Activated T-cell treated with anti-CD3 and anti-CD28 coated beads, Interleukin-2, amount 50 U/mL, for 24 hours (primary cell): ENCODE results near the gene USP37.

ENCODE experiments used
- DNase-seq: peaks from one replicate; pipeline ENCODE4 v3.0.0-alpha.2; 2020
- H3K27ac Mint-ChIP-seq: 2 replicates; pipeline ENCODE4 v1.8.0; 2020; ENCODE audit warnings: mild to moderate bottlenecking, mixed read lengths
- H3K27me3 Mint-ChIP-seq: 2 replicates; pipeline ENCODE4 v1.8.0; 2020; ENCODE audit warnings: mixed read lengths
- H3K36me3 Mint-ChIP-seq: 2 replicates; pipeline ENCODE4 v1.8.0; 2020; ENCODE audit warnings: low read depth, mixed read lengths
- H3K4me1 Mint-ChIP-seq: 2 replicates; pipeline ENCODE4 v1.8.0; 2020; ENCODE audit warnings: low read depth, mixed read lengths
- H3K4me3 Mint-ChIP-seq: 2 replicates; pipeline ENCODE4 v1.8.0; 2020; ENCODE audit warnings: mild to moderate bottlenecking, moderate library complexity, mixed read lengths
- H3K9me3 Mint-ChIP-seq: 2 replicates; pipeline ENCODE4 v1.8.0; 2020; ENCODE audit warnings: mixed read lengths

The USP37 gene

DNA sequence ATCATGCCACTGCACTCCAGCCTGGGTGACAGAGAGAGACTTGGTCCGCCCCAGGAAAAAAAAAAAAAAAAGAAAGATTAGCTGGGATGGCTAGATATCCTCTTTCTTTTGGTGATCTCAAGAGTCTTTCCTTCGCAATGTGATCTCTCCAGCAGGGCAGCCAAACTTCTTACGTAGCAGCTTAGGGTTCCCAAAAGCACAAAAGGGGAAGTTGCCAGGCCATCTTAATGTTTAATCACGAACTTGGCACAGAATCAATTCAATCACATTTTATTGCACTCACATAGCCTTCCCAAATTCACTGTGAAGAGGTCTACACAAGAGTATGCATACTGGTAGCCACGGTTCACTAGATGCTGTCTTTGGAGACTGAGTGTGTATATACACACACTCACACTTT is 96.2 kb downstream of the USP37 start:
- H3K36me3 Mint-ChIP-seq: peaks cover 81% of the 10 kb centered on the region
- DNase-seq: no peak
- no peaks in the 10 kb centered on the region for H3K9me3 Mint-ChIP-seq
- no peak overlapping the region for H3K27ac Mint-ChIP-seq
- H3K27me3 Mint-ChIP-seq: no peaks in the 10 kb centered on the region
- no peak overlapping the region for H3K4me3 Mint-ChIP-seq
- peaks cover 4% of the 10 kb centered on the region for H3K4me1 Mint-ChIP-seq

DNA sequence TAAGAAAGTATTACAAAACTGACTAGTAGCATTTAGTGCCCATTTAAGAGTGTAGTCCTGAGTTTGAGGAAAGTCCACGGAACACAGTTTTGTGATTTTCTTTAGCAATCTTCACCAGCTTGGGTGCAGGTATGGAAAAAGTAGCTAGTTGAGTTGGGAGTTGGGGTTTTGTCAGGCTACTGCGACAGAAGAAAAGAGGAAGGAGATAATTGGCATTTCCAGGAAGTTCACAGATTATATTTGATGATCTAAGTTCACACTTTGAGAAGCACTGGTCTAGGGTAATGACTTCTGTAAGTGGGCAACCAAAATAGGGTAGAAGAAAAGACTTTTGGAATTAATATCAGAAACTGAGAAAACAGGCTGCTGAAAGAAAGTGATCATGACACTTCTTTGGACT is 97.1 kb downstream of the USP37 start:
- Mint-ChIP-seq H3K9me3 (no peaks in the 10 kb centered on the region), H3K27me3 (no peaks in the 10 kb centered on the region), H3K27ac (peak overlapping the region; percentile 34), H3K36me3 (peaks cover 76% of the 10 kb centered on the region), H3K4me3 (no peak overlapping the region), H3K4me1 (peaks cover 6% of the 10 kb centered on the region)
- DNase-seq: no peak

DNA sequence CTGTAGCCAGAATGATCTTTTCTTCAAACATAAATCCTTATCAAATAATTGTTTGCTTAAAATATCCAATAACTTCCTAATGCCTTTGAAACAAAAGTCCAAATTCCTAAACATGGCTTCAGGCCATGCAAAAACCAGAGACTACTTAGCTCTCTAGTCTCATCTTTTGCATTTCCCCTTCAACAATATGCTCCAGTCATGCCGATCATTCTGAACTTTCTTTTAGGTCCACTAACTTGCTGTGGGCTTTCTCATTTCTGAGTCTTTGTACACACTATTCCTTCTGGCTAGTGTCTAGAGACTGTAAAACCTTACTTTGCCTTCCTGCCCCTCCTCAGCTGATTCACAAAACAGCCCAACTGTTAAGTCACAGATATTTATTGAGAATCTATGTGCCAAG is 97.7 kb downstream of the USP37 start:
- Mint-ChIP-seq H3K27ac (peak overlapping the region; percentile 34), H3K9me3 (no peaks in the 10 kb centered on the region), H3K4me1 (peaks cover 6% of the 10 kb centered on the region), H3K27me3 (no peaks in the 10 kb centered on the region), H3K36me3 (peaks cover 79% of the 10 kb centered on the region), H3K4me3 (no peak overlapping the region)
- no peak for DNase-seq

DNA sequence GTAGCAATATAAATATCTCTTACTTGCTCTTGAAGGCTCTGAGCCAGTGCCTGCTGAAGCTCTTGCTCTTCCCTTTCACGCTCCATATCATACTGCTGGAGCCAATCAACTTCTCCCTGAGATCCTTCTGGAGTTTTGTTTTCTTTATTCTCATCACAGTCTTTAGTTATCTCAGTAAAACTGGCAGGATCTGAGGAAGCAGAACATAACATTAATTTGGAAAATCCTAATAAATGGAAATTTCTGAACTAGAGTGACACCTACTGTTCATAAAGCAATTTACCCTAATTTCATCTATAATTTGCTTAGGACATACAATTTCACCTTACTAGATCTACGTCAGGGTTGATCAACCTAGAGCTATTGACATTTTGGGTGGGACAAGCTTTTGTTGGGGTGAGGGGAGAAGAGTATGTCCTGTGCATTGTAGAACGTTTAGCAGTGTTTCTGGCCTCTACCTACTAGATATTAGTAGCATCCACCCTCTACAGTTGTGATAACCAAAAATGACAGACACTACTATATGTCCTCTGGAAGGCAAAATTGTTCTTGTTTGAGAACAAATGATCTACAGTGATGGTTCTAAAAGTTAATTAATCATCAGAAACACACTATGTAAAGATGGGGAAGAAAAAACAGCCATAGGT is 102.0 kb downstream of the USP37 start:
- H3K36me3 Mint-ChIP-seq: peaks cover 72% of the 10 kb centered on the region
- no peaks in the 10 kb centered on the region for H3K9me3 Mint-ChIP-seq
- H3K4me1 Mint-ChIP-seq: peaks cover 4% of the 10 kb centered on the region
- DNase-seq: no peak
- H3K27me3 Mint-ChIP-seq: no peaks in the 10 kb centered on the region
- no peak overlapping the region for H3K4me3 Mint-ChIP-seq
- no peak overlapping the region for H3K27ac Mint-ChIP-seq

DNA sequence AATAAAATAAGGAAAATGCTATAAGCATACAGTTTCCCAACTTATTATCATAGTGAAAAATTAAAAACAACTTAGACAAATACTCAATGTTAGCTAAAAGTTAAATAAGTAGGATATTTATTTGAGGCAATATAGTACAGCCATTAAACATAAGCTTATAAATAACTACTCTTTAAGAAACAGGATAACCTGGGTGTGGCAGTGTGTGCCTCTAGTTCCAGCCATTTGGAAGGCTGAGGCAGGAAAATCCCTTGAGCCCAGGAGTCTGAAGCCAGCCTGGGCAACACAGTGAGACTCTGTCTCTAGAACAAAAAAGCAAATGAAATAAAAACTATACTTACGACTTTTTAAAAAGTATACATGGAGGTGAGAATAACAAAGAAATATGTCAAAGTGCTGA is 109.6 kb downstream of the USP37 start:
- Mint-ChIP-seq H3K27me3 (no peaks in the 10 kb centered on the region), H3K4me3 (no peak overlapping the region), H3K4me1 (no peaks in the 10 kb centered on the region), H3K9me3 (peaks cover 12% of the 10 kb centered on the region), H3K36me3 (peaks cover 81% of the 10 kb centered on the region), H3K27ac (peak overlapping the region; percentile 4)
- DNase-seq: no peak

DNA sequence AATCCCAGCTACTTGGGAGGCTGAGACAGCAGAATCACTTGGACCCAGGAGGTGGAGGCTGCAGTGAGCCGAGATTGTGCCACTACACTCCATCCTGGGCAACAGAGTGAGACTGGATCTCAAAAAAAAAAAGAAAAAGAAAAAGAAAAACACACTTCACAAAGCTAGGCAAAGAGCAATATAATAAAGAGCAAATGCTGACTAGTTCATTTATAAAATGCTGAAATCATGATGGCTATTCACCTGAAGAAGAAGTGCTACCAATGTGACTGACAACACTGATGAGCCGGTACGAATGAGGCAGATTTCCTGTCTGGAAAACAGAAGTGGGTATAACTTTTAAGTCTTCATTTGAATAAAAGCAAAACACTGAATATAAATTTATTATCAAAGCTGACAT is 111.3 kb downstream of the USP37 start:
- no peaks in the 10 kb centered on the region for H3K4me1 Mint-ChIP-seq
- H3K27me3 Mint-ChIP-seq: no peaks in the 10 kb centered on the region
- DNase-seq: no peak
- H3K9me3 Mint-ChIP-seq: peaks cover 12% of the 10 kb centered on the region
- H3K4me3 Mint-ChIP-seq: no peak overlapping the region
- no peak overlapping the region for H3K27ac Mint-ChIP-seq
- H3K36me3 Mint-ChIP-seq: peaks cover 83% of the 10 kb centered on the region

DNA sequence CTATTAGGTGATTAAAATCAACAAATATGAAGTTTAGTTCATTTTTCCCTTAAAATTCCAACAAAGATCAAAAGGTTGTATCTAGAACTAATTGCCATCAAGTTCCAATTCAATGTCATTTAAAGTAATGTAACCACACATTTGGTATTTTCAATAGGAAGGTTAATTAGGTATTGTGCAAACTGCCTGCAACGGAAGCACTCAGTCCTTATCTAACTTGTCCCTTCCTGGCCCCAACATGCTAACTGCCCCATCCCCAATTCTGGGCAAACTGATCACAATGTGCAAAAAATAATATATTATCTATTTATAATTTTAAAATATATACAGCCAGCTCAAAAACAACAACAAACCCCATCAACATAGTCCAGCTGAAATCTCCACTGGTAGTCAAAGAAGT is 116.1 kb downstream of the USP37 start:
- H3K27ac Mint-ChIP-seq: no peak overlapping the region
- no peaks in the 10 kb centered on the region for H3K27me3 Mint-ChIP-seq
- DNase-seq: no peak
- H3K4me1 Mint-ChIP-seq: no peaks in the 10 kb centered on the region
- H3K9me3 Mint-ChIP-seq: peaks cover 12% of the 10 kb centered on the region
- no peak overlapping the region for H3K4me3 Mint-ChIP-seq
- peaks cover 95% of the 10 kb centered on the region for H3K36me3 Mint-ChIP-seq

DNA sequence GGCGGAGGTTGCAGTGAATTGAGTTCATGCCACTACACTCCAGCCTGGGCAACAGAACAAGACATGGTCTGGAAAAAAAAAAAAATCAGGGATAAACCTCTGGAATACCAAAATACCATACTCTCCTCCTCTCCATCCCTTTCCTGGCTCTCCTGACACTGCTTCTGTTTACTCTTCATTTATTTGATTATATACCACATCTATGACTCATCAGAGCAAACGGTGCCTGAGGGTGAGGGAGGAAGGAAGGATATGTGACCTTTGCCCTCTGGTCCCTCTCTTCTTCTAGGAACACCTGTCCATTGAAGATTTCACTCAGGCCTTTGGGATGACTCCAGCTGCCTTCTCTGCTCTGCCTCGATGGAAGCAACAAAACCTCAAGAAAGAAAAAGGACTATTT is 119.2 kb downstream of the USP37 start:
- H3K4me1 Mint-ChIP-seq: no peaks in the 10 kb centered on the region
- no peaks in the 10 kb centered on the region for H3K27me3 Mint-ChIP-seq
- H3K9me3 Mint-ChIP-seq: no peaks in the 10 kb centered on the region
- H3K36me3 Mint-ChIP-seq: peaks cover 83% of the 10 kb centered on the region
- no peak overlapping the region for H3K27ac Mint-ChIP-seq
- H3K4me3 Mint-ChIP-seq: no peak overlapping the region
- DNase-seq: no peak

DNA sequence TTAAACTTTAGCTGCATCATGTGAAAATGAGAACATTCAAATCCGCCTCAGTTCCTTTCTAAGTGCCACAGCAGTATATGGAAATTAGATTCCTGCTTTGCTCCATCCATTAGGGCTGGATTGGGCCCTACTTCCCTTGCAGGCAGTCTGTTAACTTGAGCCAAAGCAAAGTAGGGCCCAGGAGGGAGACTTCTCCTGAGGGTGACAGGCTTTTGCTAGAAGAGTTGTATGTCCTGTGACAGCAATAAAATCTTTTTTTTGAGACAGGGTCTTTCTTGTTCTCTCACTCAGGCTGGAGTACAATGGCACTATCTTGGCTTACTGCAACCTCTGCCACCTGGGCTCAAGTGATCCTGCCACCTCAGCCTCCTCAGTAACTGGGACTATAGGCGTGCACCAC is 121.1 kb downstream of the USP37 start:
- no peak for DNase-seq
- no peak overlapping the region for H3K27ac Mint-ChIP-seq
- peaks cover 66% of the 10 kb centered on the region for H3K36me3 Mint-ChIP-seq
- no peaks in the 10 kb centered on the region for H3K4me1 Mint-ChIP-seq
- no peak overlapping the region for H3K4me3 Mint-ChIP-seq
- H3K9me3 Mint-ChIP-seq: no peaks in the 10 kb centered on the region
- no peaks in the 10 kb centered on the region for H3K27me3 Mint-ChIP-seq

DNA sequence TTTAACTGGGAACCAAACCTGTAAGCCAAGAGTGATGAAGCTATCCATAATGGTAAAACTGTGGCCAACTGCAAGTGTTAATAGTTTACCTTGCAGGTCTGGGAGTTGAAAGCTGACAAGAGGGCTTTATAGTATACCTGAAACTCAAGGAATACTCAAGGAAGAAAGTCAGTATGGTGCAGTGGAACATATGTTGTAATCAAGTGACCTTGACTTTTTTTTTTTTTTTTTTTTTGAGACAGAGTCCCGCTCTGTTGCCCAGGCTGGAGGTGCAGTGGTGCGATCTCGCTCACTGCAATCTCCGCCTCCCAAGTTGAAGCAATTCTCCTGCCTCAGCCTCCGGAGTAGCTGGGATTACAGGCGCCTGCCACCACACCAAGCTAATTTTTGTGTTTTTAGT is 121.6 kb downstream of the USP37 start:
- DNase-seq: no peak
- Mint-ChIP-seq H3K27me3 (no peaks in the 10 kb centered on the region), H3K9me3 (no peaks in the 10 kb centered on the region), H3K27ac (no peak overlapping the region), H3K4me3 (no peak overlapping the region), H3K36me3 (peaks cover 60% of the 10 kb centered on the region), H3K4me1 (no peaks in the 10 kb centered on the region)

DNA sequence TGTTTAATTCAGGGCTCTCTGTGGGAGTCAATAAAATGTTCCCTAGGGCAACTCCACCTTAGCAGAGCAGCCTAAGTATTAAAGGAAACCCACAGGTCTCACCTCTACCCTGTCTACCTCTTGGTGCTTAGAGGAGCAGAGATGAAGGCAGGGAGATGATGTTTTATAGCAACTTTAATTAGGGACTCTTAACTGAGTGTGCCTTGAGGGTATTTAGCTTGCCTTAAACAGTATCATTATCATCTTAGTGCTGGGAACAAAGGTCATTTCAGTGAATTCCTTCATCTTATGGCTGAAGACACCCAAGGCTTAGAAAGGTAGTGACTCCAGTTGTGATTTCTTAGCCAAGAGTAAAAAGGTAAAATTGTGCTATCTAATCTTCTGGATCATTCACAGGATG is 122.5 kb downstream of the USP37 start:
- no peaks in the 10 kb centered on the region for H3K4me1 Mint-ChIP-seq
- H3K27ac Mint-ChIP-seq: no peak overlapping the region
- no peaks in the 10 kb centered on the region for H3K27me3 Mint-ChIP-seq
- DNase-seq: no peak
- H3K9me3 Mint-ChIP-seq: no peaks in the 10 kb centered on the region
- H3K36me3 Mint-ChIP-seq: peaks cover 54% of the 10 kb centered on the region
- H3K4me3 Mint-ChIP-seq: no peak overlapping the region

DNA sequence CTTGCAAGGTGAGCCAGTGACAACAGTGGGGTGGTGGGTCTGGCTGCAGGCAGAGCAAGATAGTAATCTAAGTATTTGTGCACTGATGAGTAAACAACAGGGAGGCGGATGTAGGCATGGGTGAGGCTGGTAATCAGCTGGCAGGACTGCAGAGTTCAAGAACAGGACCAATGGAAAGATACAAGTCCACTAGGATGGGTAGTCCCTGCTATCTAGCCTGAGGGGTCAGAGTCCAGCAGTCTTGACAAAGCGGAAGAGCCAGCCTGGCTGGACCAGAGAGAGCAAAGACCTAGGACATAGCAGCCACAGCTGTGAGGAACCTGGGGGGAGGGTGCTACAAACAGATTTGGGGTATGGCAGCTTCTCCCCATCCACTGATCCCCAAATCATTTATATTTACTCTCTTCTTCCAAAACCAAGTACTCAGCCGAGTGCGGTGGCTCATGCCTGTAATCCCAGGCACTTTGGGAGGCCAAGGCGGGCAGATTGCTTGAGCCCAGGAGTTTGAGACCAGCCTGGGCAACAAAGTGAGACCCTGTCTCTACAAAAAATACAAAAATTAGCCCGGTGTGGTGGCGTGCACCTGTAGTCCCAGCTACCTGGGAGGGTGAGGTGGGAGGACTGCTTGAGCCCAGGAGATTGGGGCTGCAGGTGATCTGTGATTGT is 123.3 kb downstream of the USP37 start:
- peaks cover 46% of the 10 kb centered on the region for H3K36me3 Mint-ChIP-seq
- H3K4me1 Mint-ChIP-seq: no peaks in the 10 kb centered on the region
- no peak overlapping the region for H3K4me3 Mint-ChIP-seq
- no peak for DNase-seq
- no peaks in the 10 kb centered on the region for H3K27me3 Mint-ChIP-seq
- H3K27ac Mint-ChIP-seq: peak overlapping the region; percentile 17
- H3K9me3 Mint-ChIP-seq: no peaks in the 10 kb centered on the region

DNA sequence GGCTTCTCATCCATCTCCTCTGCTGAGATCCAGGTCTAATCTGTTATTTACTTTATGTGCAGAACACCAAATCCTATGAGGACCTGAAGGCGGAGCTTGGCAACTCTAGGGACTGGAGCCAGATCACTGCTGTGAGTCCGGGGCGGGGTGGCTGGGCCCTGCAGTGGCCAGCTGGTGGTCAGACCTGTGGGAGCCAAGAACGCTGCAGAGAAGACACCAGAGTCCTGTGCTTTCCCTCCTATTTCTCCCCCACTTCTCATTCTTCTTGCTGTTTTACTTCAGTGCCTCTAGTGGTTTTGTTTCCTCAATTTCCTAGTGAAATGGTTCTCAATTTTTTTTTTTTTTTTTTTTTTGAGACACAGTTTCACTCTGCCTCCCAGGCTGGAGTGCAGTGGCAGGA is 129.6 kb downstream of the USP37 start:
- Mint-ChIP-seq H3K27ac (no peak overlapping the region), H3K36me3 (no peaks in the 10 kb centered on the region), H3K27me3 (no peaks in the 10 kb centered on the region), H3K9me3 (no peaks in the 10 kb centered on the region), H3K4me1 (no peaks in the 10 kb centered on the region), H3K4me3 (no peak overlapping the region)
- no peak for DNase-seq

DNA sequence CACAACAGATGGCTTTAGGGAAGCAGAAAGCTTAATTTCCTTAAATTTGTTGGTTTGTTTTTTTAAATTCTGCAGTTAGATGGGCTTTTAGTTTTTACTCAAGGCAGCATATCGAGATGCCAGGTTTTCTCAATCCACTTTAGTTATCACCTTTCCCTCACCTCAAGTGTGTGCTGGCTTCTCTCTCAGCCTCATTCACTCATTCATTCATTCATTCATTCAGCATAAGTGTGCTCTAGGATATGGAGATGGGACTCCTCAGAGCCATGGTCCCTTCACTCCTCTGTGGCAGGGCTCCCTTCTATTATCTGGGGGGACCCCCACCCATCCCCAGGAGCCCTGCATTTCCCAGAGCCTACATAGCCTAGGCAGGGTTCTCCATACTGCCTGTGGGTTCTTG is 130.2 kb downstream of the USP37 start:
- Mint-ChIP-seq H3K4me1 (no peaks in the 10 kb centered on the region), H3K4me3 (no peak overlapping the region), H3K27me3 (no peaks in the 10 kb centered on the region), H3K36me3 (no peaks in the 10 kb centered on the region), H3K9me3 (no peaks in the 10 kb centered on the region), H3K27ac (no peak overlapping the region)
- DNase-seq: peak; percentile 18

DNA sequence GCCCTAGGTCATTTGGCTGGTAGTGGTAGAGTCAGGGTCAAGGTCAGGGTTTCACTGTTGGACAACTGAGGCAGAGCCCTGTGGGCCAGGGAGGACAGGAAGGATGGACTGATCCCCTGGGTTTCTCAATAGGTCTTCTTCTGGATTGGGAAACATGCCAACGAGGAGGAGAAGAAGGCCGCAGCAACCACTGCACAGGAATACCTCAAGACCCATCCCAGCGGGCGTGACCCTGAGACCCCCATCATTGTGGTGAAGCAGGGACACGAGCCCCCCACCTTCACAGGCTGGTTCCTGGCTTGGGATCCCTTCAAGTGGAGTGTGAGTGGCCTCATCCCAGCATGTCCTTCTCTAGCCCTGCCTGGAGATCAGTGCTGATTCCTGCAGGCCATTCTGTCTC is 131.2 kb downstream of the USP37 start:
- Mint-ChIP-seq H3K4me3 (no peak overlapping the region), H3K27ac (no peak overlapping the region), H3K9me3 (no peaks in the 10 kb centered on the region), H3K4me1 (no peaks in the 10 kb centered on the region), H3K36me3 (no peaks in the 10 kb centered on the region), H3K27me3 (no peaks in the 10 kb centered on the region)
- DNase-seq: peak; percentile 5
